KMS-11 (cell line): ENCODE measurements around the gene RIN3.

ENCODE experiments used
- H2AFZ ChIP-seq: fragments of 200-600 bp; sonication (generic); 2 replicates; pipeline ENCODE4 v1.6.1; 2016; ENCODE audit warnings: antibody characterized with exemption, mixed run types, low read depth
- H3K27ac ChIP-seq: fragments of 200-600 bp; sonication (generic); 2 replicates; pipeline ENCODE4 v1.6.1; 2016; ENCODE audit warnings: mild to moderate bottlenecking, mixed run types
- H3K27me3 ChIP-seq: fragments of 200-600 bp; sonication (generic); 2 replicates; pipeline ENCODE4 v1.6.1; 2017; ENCODE audit warnings: mild to moderate bottlenecking, low read depth, mixed run types, moderate library complexity; ENCODE audit not compliant: insufficient read depth
- H3K36me3 ChIP-seq: fragments of 200-600 bp; sonication (generic); 2 replicates; pipeline ENCODE4 v1.6.1; 2017; ENCODE audit warnings: mild to moderate bottlenecking, mixed run types; ENCODE audit not compliant: insufficient read depth
- H3K4me1 ChIP-seq: fragments of 200-600 bp; sonication (generic); 2 replicates; pipeline ENCODE4 v1.6.1; 2016; ENCODE audit warnings: mild to moderate bottlenecking, low read depth, mixed run types; ENCODE audit not compliant: poor library complexity, severe bottlenecking
- H3K4me2 ChIP-seq: fragments of 200-600 bp; sonication (generic); 2 replicates; pipeline ENCODE4 v1.7.0; 2016; ENCODE audit warnings: mild to moderate bottlenecking, mixed run types
- H3K4me3 ChIP-seq: fragments of 200-600 bp; sonication (generic); IDR thresholded peaks from 2 replicates; pipeline ENCODE4 v1.6.1; 2017; ENCODE audit warnings: low read depth, low read length, mixed read lengths; ENCODE audit not compliant: insufficient read depth
- H3K79me2 ChIP-seq: fragments of 200-600 bp; sonication (generic); 2 replicates; pipeline ENCODE4 v1.6.1; 2016; ENCODE audit warnings: low read depth, mixed run types; ENCODE audit not compliant: insufficient read depth
- H3K9ac ChIP-seq: fragments of 200-600 bp; sonication (generic); 2 replicates; pipeline ENCODE4 v1.6.1; 2016; ENCODE audit warnings: mild to moderate bottlenecking, mixed run types
- H4K20me1 ChIP-seq: fragments of 200-600 bp; sonication (generic); 2 replicates; pipeline ENCODE4 v1.6.1; 2016; ENCODE audit warnings: mild to moderate bottlenecking, mixed run types; ENCODE audit not compliant: insufficient read depth
- TF ChIP-seq, protein P1 (sequence below): fragments of 200-600 bp; sonication (generic); conservative IDR thresholded peaks from 2 replicates; pipeline ENCODE4 v1.6.1; 2017; ENCODE audit warnings: low read depth, mild to moderate bottlenecking, antibody characterized with exemption, low read length, moderate library complexity, mixed read lengths

Gene RIN3

DNA sequence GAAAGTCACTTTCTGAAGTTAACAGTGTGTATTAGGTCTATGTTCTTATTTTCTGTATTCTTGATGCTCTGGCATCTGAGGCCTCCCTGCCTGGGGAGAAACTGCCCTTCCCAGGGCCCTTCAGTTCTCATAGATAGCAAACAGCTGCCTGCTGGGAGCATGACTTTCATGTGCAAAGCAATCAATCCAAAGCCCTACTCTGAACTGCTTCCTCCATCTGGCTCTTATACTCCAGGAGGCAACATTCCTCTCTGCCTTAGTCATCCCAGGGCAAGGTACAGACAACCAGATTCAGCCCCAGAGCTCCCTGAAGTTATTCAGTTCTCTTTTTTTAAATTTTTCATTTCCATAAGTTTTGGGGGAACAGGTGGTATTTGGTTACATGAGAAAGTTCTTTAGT lies 41.7 kb upstream of the RIN3 start:
- no peak overlapping the region for H3K4me3 ChIP-seq
- TF ChIP-seq, protein P1, sequence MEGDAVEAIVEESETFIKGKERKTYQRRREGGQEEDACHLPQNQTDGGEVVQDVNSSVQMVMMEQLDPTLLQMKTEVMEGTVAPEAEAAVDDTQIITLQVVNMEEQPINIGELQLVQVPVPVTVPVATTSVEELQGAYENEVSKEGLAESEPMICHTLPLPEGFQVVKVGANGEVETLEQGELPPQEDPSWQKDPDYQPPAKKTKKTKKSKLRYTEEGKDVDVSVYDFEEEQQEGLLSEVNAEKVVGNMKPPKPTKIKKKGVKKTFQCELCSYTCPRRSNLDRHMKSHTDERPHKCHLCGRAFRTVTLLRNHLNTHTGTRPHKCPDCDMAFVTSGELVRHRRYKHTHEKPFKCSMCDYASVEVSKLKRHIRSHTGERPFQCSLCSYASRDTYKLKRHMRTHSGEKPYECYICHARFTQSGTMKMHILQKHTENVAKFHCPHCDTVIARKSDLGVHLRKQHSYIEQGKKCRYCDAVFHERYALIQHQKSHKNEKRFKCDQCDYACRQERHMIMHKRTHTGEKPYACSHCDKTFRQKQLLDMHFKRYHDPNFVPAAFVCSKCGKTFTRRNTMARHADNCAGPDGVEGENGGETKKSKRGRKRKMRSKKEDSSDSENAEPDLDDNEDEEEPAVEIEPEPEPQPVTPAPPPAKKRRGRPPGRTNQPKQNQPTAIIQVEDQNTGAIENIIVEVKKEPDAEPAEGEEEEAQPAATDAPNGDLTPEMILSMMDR = no peak
- H3K9ac ChIP-seq = no peak overlapping the region
- no peaks in the 10 kb centered on the region for H3K36me3 ChIP-seq
- H3K4me1 ChIP-seq = no peaks in the 10 kb centered on the region
- H4K20me1 ChIP-seq = no peaks in the 10 kb centered on the region
- H3K27ac ChIP-seq = no peak overlapping the region
- H3K4me2 ChIP-seq = no peak overlapping the region
- no peak overlapping the region for H2AFZ ChIP-seq
- H3K27me3 ChIP-seq = no peaks in the 10 kb centered on the region
- no peaks in the 10 kb centered on the region for H3K79me2 ChIP-seq

DNA sequence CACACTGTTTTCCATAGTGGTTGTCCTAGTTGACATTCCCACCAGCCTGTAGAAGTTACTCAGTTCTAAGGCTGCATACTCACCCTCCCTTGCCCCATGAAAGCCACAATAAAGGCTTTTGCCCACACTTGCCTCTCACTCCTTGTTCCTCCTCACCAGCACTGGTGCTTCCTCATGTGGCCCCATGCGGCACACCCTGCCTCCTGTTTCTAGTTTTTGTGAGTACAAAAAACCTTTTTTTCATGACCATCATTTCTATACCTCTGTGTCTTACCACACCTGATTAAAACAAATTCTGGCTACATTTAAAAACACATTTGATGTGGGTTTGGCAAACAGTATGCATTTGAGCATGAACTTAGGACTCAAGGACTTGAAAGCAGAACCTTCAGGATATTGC lies 40.7 kb upstream of the RIN3 start:
- H3K27me3 ChIP-seq = no peaks in the 10 kb centered on the region
- no peak overlapping the region for H3K27ac ChIP-seq
- TF ChIP-seq, protein P1 = no peak
- H3K4me2 ChIP-seq = no peak overlapping the region
- no peaks in the 10 kb centered on the region for H3K4me1 ChIP-seq
- no peak overlapping the region for H3K9ac ChIP-seq
- H4K20me1 ChIP-seq = no peaks in the 10 kb centered on the region
- no peaks in the 10 kb centered on the region for H3K36me3 ChIP-seq
- H3K4me3 ChIP-seq = no peak overlapping the region
- no peaks in the 10 kb centered on the region for H3K79me2 ChIP-seq
- H2AFZ ChIP-seq = no peak overlapping the region

DNA sequence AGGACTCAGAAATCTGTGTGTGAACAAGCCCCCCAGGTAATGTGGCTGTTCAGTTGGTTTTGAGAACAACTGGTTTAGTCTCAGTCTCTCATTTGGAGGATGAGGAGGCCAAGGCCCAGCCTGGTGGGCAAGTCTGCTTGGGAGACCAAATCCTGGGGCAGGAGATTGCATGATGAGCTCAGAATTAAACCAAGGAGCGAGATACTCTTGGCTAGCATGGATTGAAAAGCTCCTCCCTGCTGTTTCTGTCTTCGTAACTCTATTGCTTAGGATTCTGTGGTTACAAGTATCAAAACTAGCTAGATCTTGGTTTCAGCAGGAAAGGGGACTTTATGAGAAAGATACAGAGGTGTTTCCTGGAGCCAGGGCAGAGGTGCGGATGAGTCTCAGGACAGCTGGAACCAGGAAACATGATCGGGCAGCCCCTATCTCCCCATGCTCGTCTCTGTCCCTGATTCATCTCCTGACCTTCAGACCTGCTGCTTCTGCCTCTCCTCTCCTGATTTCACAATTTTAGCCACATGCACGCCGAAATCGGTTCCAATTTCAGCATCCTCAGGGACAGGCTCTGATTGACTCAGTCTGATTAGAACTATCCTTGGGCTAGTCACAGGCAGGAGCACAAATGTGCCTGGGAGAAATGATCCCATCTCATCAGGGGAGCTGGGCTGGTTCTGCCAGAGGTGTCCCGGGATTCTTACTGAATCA lies 40.2 kb upstream of the RIN3 start:
- H3K4me1 ChIP-seq = no peaks in the 10 kb centered on the region
- no peak overlapping the region for H3K4me3 ChIP-seq
- H3K4me2 ChIP-seq = no peak overlapping the region
- no peaks in the 10 kb centered on the region for H4K20me1 ChIP-seq
- no peaks in the 10 kb centered on the region for H3K27me3 ChIP-seq
- no peaks in the 10 kb centered on the region for H3K36me3 ChIP-seq
- H3K27ac ChIP-seq = no peak overlapping the region
- H3K79me2 ChIP-seq = no peaks in the 10 kb centered on the region
- H3K9ac ChIP-seq = no peak overlapping the region
- no peak overlapping the region for H2AFZ ChIP-seq
- TF ChIP-seq, protein P1 = no peak

DNA sequence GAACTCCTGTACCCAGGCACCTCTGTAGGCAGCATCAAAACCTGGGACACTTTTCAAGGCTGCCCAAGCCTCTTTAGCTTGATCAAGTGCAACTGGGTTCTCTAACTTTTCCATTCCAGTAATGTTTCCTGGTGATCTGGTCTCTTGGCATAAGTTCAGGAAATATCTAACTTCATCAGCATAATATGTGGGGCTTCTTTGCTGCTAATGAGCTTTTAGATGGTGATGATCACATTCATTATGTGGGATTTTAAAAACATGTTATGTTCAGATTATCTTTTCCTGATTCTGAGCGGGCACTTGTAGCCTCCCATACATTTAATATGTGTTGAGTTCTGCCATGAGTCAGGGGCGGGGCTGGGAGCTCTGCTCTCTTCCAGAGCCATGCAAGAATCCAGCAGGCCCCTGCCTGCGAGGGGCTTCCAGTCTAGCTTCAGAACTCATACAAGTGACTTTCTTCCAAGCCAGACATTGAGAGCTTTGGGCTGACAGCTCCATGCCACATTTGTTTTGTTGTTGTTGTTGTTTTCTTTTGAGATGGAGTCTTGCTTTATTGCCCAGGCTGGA lies 39.5 kb upstream of the RIN3 start:
- H4K20me1 ChIP-seq = no peaks in the 10 kb centered on the region
- no peak overlapping the region for H2AFZ ChIP-seq
- H3K27me3 ChIP-seq = no peaks in the 10 kb centered on the region
- no peaks in the 10 kb centered on the region for H3K79me2 ChIP-seq
- H3K4me1 ChIP-seq = no peaks in the 10 kb centered on the region
- TF ChIP-seq, protein P1 = no peak
- H3K27ac ChIP-seq = no peak overlapping the region
- H3K4me2 ChIP-seq = no peak overlapping the region
- H3K36me3 ChIP-seq = no peaks in the 10 kb centered on the region
- H3K9ac ChIP-seq = no peak overlapping the region
- H3K4me3 ChIP-seq = no peak overlapping the region
